ENCODE measurements around the gene CAPN15.

- TF ChIP-seq CTCF (IDR thresholded peaks at IDR 0.05; ENCODE audit: insufficient read depth, low read length) (no peak), SPI1 (IDR thresholded peaks at IDR 0.05; ENCODE audit: borderline replicate concordance, low read depth) (no peak), POLR2AphosphoS5 (IDR thresholded peaks at IDR 0.05; ENCODE audit: low read depth) (0 out of 2 replicates have a peak, but pooled peaks have one; percentile 4), REST (IDR thresholded peaks at IDR 0.05; ENCODE audit: insufficient replicate concordance, low read depth) (no peak), GABPA (IDR thresholded peaks at IDR 0.05; ENCODE audit: low read depth) (no peak)
Observed at GRCh38 chr16:524274-525040, 3.1 kb upstream of the CAPN15 start.

Measured in HL-60 (cell line).